Sigmoid colon (tissue), 7 donors: ENCODE data around the gene MAPKAPK3. TPM values are rescaled to one million over a fixed set of nuclear protein-coding genes. Genes with fewer than 3 reads are reported as not detected.

Experiments used
- DNase-seq: peaks from one replicate; pipeline ENCODE4 v3.0.0-alpha.2; 2019
- H3K27ac ChIP-seq, 4 donors: fragments of 200-600 bp; sonication (generic); one replicate each; pipeline ENCODE4 v1.5.1; 2016 to 2019; ENCODE audit warnings: mild to moderate bottlenecking in 1 of 4
- H3K27me3 ChIP-seq, 3 donors: fragments of 200-600 bp; sonication (generic); one replicate each; pipeline ENCODE4 v1.5.1; 2019; ENCODE audit warnings: mild to moderate bottlenecking in 1 of 3
- H3K36me3 ChIP-seq, 4 donors: fragments of 200-600 bp; sonication (generic); one replicate each; pipeline ENCODE4 v1.5.1; 2016 to 2019
- H3K4me1 ChIP-seq, 4 donors: fragments of 200-600 bp; sonication (generic); one replicate each; pipeline ENCODE4 v1.5.1; 2017 to 2019
- H3K4me3 ChIP-seq, 4 donors: fragments of 200-600 bp; sonication (generic); one replicate each; pipeline ENCODE4 v1.5.1; 2017 to 2019; ENCODE audit warnings: mild to moderate bottlenecking in 2 of 4, moderate library complexity in 1 of 4
- H3K9me3 ChIP-seq, 4 donors: fragments of 200-600 bp in 3 of 4; sonication (generic) in 3 of 4; one replicate each; pipeline versions ENCODE4 v1.5.1 to v1.6.1; 2013 to 2019
- CTCF ChIP-seq, 4 experiments: fragments of 450-650 bp in 3 of 4; fragments of 200-600 bp in 1 of 4; IDR thresholded peaks; one replicate each; pipeline ENCODE4 v1.5.1; 2016 to 2019; ENCODE audit warnings: antibody characterized with exemption in 4 of 4, mild to moderate bottlenecking in 3 of 4, moderate library complexity in 2 of 4
- EP300 ChIP-seq, 4 donors: sonication (generic); formaldehyde crosslinking; IDR thresholded peaks; one replicate each; pipeline ENCODE4 v1.6.1; 2017; ENCODE audit warnings: antibody characterized with exemption in 4 of 4
- POLR2A ChIP-seq, 2 donors: fragments of 450-650 bp; IDR thresholded peaks; one replicate each; pipeline ENCODE4 v1.6.1; 2016; ENCODE audit warnings: antibody characterized with exemption in 2 of 2, mild to moderate bottlenecking in 2 of 2, moderate library complexity in 2 of 2
- POLR2AphosphoS5 ChIP-seq, 4 donors: sonication (generic); formaldehyde crosslinking; IDR thresholded peaks; one replicate each; pipeline ENCODE4 v1.6.1; 2017; ENCODE audit warnings: antibody characterized with exemption in 4 of 4
- WGBS, 2 donors: extraction: QIAGEN DNeasy Blood & Tissue Kit; methylation state at CpG; one replicate each; pipeline ENCODE4 v1.1.7; 2013; 5-methylcytosine and 5-hydroxymethylcytosine counted together
- intact Hi-C: fragments of 100-400 bp; cut with DNase I; formaldehyde crosslinking; loops from one replicate; pipeline ENCODE4 v1.15.1; 2023
- polyA plus RNA-seq, 3 donors: library from polyadenylated mRNA; stranded (reverse); fragments of 200-250 nt; gene quantifications; one replicate each; pipeline ENCODE4 v1.2.3, GENCODE V29; 2013
- total RNA-seq, 4 donors: library from RNA; depleted of rRNA; stranded (reverse); fragments of >200 nt; gene quantifications; one replicate each; pipeline ENCODE4 v1.1.0, GENCODE V29; 2016
- donor health status: healthy with polysubstance abuse.
- donor health status: Bipolar disorder and iron deficiency.
- donor health status: healthy.

The MAPKAPK3 gene
- total and polyA plus RNA-seq, 7 donors, result 15.2 to 32.8 (median 19.8) TPM

GRCh38 chr3:50581459-50581842, 35.5 kb upstream of the MAPKAPK3 start:
- H3K4me1 ChIP-seq, result no peaks in the 10 kb centered on the region
- TF ChIP-seq CTCF (IDR thresholded peaks at IDR 0.05) (no peak), POLR2AphosphoS5 (IDR thresholded peaks at IDR 0.05) (no peak), POLR2A (IDR thresholded peaks at IDR 0.05) (no peak), EP300 (IDR thresholded peaks at IDR 0.05) (no peak)
- intact Hi-C loops, result no loop called here
- H3K9me3 ChIP-seq, result no peaks in the 10 kb centered on the region
- H3K36me3 ChIP-seq, result peaks cover 0 to 57% (median 21%) of the 10 kb centered on the region in 4 donors
- no peak for DNase-seq
- WGBS, 2 donors, result 96 to 97% methylated on average over 2 of the region's 2 CpGs
- H3K27me3 ChIP-seq, result no peaks in the 10 kb centered on the region
- no peak overlapping the region for H3K27ac ChIP-seq
- H3K4me3 ChIP-seq, result no peak overlapping the region

- H3K27ac ChIP-seq, result no peak overlapping the region
- WGBS, 2 donors, result 79% methylated on average over 9 of the region's 9 CpGs
- TF ChIP-seq CTCF (IDR thresholded peaks at IDR 0.05) (no peak), EP300 (IDR thresholded peaks at IDR 0.05) (no peak), POLR2AphosphoS5 (IDR thresholded peaks at IDR 0.05) (no peak), POLR2A (IDR thresholded peaks at IDR 0.05) (no peak)
- no peak for DNase-seq
- no peak overlapping the region for H3K4me3 ChIP-seq
- intact Hi-C loops, result no loop called here
- no peaks in the 10 kb centered on the region for H3K27me3 ChIP-seq
- H3K9me3 ChIP-seq, result no peaks in the 10 kb centered on the region
- peaks cover 0 to 51% (median 17%) of the 10 kb centered on the region in 4 donors for H3K36me3 ChIP-seq
- H3K4me1 ChIP-seq, result no peaks in the 10 kb centered on the region
These were observed 34.9 kb upstream of the MAPKAPK3 start for GRCh38 chr3:50582083-50582482.

- H3K4me3 ChIP-seq, result no peak overlapping the region
- H3K27ac ChIP-seq, result peak overlapping the region in 2 of 4 donors; percentile 6 to 20
- DNase-seq, result peak; percentile 93
- peaks cover 0 to 36% (median 10%) of the 10 kb centered on the region in 4 donors for H3K36me3 ChIP-seq
- H3K4me1 ChIP-seq, result no peaks in the 10 kb centered on the region
- no peaks in the 10 kb centered on the region for H3K9me3 ChIP-seq
- no peaks in the 10 kb centered on the region for H3K27me3 ChIP-seq
- TF ChIP-seq POLR2AphosphoS5 (IDR thresholded peaks at IDR 0.05), result peak; percentile 57 to 61 (median 59)
- TF ChIP-seq POLR2A (IDR thresholded peaks at IDR 0.05), result no peak
- peak in 1 of 4 donors; percentile 13 for TF ChIP-seq EP300 (IDR thresholded peaks at IDR 0.05)
- no peak for TF ChIP-seq CTCF (IDR thresholded peaks at IDR 0.05)
- intact Hi-C loops, result no loop called here
- 88 to 93% methylated on average over 6 of the region's 6 CpGs for WGBS, 2 donors
These were observed 33.1 kb upstream of the MAPKAPK3 start for GRCh38 chr3:50583897-50584296.

- no peaks in the 10 kb centered on the region for H3K9me3 ChIP-seq
- intact Hi-C loops, result no loop called here
- no peak overlapping the region for H3K4me3 ChIP-seq
- no peak for TF ChIP-seq POLR2A (IDR thresholded peaks at IDR 0.05)
- TF ChIP-seq EP300 (IDR thresholded peaks at IDR 0.05), result no peak
- TF ChIP-seq CTCF (IDR thresholded peaks at IDR 0.05), result no peak
- no peak for TF ChIP-seq POLR2AphosphoS5 (IDR thresholded peaks at IDR 0.05)
- H3K27ac ChIP-seq, result peak overlapping the region in 2 of 4 donors; percentile 6 to 32
- WGBS, 2 donors, result 83 to 87% methylated on average over 2 of the region's 2 CpGs
- peaks cover 0 to 35% (median 8%) of the 10 kb centered on the region in 4 donors for H3K36me3 ChIP-seq
- no peaks in the 10 kb centered on the region for H3K27me3 ChIP-seq
- DNase-seq, result no peak
- no peaks in the 10 kb centered on the region for H3K4me1 ChIP-seq
These were observed 32.6 kb upstream of the MAPKAPK3 start for GRCh38 chr3:50584391-50584790.
